Osteocyte (in vitro differentiated cells): Measurements from ENCODE around the gene THTPA. TPM values are rescaled to one million over a fixed set of nuclear protein-coding genes. Genes with fewer than 3 reads are reported as not detected.
A peak's percentile ranks its signal among the peaks of the same experiment; 100 is the strongest.

Source experiments
- DNase-seq: peaks from one replicate; pipeline ENCODE4 v3.0.0; 2021; ENCODE audit warnings: mixed read lengths; ENCODE audit not compliant: unreplicated experiment; ENCODE audit errors: extremely low spot score
- H3K27ac Mint-ChIP-seq: one replicate; pipeline ENCODE4 v1.8.0; 2021; ENCODE audit warnings: mild to moderate bottlenecking, mixed read lengths; ENCODE audit not compliant: unreplicated experiment
- H3K27me3 Mint-ChIP-seq: one replicate; pipeline ENCODE4 v1.8.0; 2021; ENCODE audit warnings: mixed read lengths; ENCODE audit not compliant: unreplicated experiment
- H3K36me3 Mint-ChIP-seq: one replicate; pipeline ENCODE4 v1.8.0; 2021; ENCODE audit warnings: mixed read lengths; ENCODE audit not compliant: unreplicated experiment
- H3K4me1 Mint-ChIP-seq: one replicate; pipeline ENCODE4 v1.8.0; 2021; ENCODE audit warnings: mixed read lengths; ENCODE audit not compliant: unreplicated experiment
- H3K4me3 Mint-ChIP-seq: one replicate; pipeline ENCODE4 v1.8.0; 2021; ENCODE audit warnings: mild to moderate bottlenecking, moderate library complexity, mixed read lengths; ENCODE audit not compliant: unreplicated experiment
- H3K9me3 Mint-ChIP-seq: one replicate; pipeline ENCODE4 v1.8.0; 2021; ENCODE audit warnings: mixed read lengths; ENCODE audit not compliant: unreplicated experiment
- long read RNA-seq: library from polyadenylated mRNA; unstranded; transcript quantifications from one replicate; pipeline ENCODE4 v2.0.0, GENCODE V29; 2021
- total RNA-seq: library from RNA; stranded (reverse); gene quantifications from 2 replicates; pipeline ENCODE4 v1.2.1, GENCODE V29; 2021
- TF ChIP-seq, protein P1 (sequence below): fragments of 200-600 bp; sonication (generic); IDR thresholded peaks from 2 replicates; pipeline ENCODE4 v1.5.0; 2021; ENCODE audit warnings: antibody characterized with exemption, mild to moderate bottlenecking, moderate library complexity

The THTPA gene, protein sequence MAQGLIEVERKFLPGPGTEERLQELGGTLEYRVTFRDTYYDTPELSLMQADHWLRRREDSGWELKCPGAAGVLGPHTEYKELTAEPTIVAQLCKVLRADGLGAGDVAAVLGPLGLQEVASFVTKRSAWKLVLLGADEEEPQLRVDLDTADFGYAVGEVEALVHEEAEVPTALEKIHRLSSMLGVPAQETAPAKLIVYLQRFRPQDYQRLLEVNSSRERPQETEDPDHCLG
- total RNA-seq: 22.3 and 25.7 TPM in 2 replicates
- long read RNA-seq, transcript THTPA-205 (2 exons, 571 nt): minor isoform, 9 of 46 reads
- long read RNA-seq, transcript THTPA-202 (3 exons, 1,779 nt): minor isoform, 5 of 46 reads
- long read RNA-seq, transcript THTPA-201 (2 exons, 2,860 nt): major isoform, 24 of 46 reads
- long read RNA-seq, partial matches to known transcripts: 0 of 46 reads
- long read RNA-seq, other reads (novel, unspliced or antisense): 3 of 46 reads

DNA sequence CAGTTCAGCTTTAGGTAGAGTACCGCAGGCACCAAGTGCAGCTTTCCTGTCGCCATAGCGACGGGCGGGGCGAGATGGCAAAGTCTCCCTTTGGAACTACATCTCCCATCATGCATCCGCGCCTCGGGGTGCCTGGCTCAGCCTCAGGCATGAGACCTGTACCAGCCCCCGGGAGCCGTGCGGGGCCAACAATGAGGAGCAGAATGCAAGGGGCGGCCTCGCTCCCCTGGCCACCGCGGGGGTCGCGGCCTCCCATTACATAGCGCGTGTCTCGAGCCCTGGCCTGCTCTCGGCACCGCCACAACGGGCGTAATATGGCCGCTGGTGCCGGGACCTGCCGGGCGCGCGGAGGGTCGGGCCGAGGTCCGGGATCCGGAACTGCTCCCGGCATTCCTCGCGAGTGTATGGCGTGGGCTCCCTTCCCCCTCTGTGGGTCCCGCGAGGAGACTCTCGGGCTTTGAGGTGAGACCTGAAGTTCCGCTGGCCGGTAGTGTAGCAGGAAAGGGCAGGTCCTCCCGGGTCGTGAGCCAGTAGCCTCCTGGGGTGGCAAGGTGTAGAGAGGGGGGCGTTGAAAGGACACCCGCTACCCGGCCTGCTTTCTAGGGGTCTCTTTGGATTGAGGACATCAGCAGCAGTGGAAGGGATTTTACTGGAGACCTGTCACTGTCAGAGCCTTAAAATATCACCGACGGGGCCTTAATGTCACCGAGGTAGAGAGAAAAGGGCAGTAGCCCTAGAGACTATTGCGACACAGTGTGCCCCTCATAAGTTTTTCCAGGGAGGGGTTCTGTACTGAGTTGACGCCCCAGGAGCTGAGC lies at the start of gene THTPA:
THTPA (plus strand) TSS at position 390 of the 818 bp plus-strand sequence. CDS start 487 bp downstream, outside the sequence.
- TF ChIP-seq, protein P1, sequence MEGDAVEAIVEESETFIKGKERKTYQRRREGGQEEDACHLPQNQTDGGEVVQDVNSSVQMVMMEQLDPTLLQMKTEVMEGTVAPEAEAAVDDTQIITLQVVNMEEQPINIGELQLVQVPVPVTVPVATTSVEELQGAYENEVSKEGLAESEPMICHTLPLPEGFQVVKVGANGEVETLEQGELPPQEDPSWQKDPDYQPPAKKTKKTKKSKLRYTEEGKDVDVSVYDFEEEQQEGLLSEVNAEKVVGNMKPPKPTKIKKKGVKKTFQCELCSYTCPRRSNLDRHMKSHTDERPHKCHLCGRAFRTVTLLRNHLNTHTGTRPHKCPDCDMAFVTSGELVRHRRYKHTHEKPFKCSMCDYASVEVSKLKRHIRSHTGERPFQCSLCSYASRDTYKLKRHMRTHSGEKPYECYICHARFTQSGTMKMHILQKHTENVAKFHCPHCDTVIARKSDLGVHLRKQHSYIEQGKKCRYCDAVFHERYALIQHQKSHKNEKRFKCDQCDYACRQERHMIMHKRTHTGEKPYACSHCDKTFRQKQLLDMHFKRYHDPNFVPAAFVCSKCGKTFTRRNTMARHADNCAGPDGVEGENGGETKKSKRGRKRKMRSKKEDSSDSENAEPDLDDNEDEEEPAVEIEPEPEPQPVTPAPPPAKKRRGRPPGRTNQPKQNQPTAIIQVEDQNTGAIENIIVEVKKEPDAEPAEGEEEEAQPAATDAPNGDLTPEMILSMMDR: no peak
- peaks cover 27% of the 10 kb centered on the region for H3K4me1 Mint-ChIP-seq
- no peaks in the 10 kb centered on the region for H3K27me3 Mint-ChIP-seq
- H3K9me3 Mint-ChIP-seq: no peaks in the 10 kb centered on the region
- peaks cover 4% of the 10 kb centered on the region for H3K36me3 Mint-ChIP-seq
- H3K27ac Mint-ChIP-seq: peak within 1 kb of the TSS; percentile 95
- DNase-seq: peak; percentile 95
- H3K4me3 Mint-ChIP-seq: peak within 1 kb of the TSS; percentile 96

DNA sequence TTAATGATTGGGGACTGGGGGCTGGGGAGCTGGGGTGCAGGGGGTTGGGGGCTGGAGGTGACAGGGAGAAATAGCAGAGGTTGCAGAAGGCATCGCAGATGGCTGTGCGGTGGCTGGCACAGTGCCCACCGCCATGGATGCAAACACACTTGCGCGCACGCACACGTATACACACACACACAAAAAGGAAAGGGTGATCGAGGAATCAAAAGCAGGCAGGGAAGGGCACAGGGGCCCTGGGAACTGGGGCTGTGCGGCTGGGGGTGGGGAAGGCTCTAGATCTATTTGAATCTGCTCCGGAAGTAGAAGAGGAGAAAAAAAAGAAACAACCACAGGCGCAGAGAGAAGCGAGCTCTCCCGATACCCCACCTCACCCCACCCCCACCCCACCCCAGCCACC lies 43.9 kb upstream of the THTPA start:
- Mint-ChIP-seq H3K9me3 (no peaks in the 10 kb centered on the region), H3K36me3 (peaks cover 4% of the 10 kb centered on the region), H3K4me3 (no peak overlapping the region), H3K27ac (no peak overlapping the region), H3K27me3 (no peaks in the 10 kb centered on the region), H3K4me1 (no peaks in the 10 kb centered on the region)
- no peak for DNase-seq
- TF ChIP-seq, protein P1: no peak

DNA sequence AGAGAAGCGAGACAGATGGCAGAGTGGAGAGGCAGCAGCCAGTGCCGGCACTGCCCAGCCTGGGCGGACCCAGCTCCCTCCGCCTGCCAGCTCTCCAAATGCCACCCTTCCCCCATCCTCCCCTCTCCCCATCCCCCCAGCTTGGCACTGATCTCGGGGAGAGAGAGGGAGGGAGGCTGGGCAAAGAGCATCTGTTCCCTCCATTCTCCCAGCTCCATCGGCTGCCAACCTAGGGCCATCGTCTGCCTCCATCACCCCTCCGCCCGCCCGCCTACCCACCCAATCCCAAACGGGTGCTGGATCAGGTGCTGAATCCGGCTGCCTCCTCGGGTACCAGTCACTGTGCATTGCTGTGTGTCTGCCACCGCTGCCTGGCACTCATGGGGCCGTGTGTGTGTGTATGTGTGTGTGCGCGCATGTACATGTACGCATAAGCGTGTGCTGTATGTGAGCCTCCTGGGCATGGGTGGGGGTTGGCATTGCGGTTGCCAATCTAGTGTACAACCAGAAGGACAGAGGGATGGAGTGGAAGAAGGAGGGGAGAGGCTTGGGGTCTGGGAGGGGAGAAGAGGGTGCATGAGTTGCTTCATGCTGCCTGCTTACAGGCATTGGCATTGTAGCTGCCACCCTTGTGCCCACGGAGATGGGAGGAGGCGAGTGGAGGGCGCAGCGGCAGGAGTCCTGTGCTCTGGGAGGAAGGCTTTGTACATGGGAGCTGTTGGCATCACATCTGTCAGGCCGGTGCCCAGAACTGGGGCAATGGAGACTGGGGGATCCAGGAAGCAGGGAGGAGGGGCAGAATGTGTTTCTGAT lies 42.9 kb upstream of the THTPA start:
- no peaks in the 10 kb centered on the region for H3K27me3 Mint-ChIP-seq
- no peak for DNase-seq
- H3K36me3 Mint-ChIP-seq: peaks cover 4% of the 10 kb centered on the region
- H3K4me3 Mint-ChIP-seq: no peak overlapping the region
- TF ChIP-seq, protein P1: no peak
- H3K4me1 Mint-ChIP-seq: no peaks in the 10 kb centered on the region
- H3K27ac Mint-ChIP-seq: no peak overlapping the region
- no peaks in the 10 kb centered on the region for H3K9me3 Mint-ChIP-seq

DNA sequence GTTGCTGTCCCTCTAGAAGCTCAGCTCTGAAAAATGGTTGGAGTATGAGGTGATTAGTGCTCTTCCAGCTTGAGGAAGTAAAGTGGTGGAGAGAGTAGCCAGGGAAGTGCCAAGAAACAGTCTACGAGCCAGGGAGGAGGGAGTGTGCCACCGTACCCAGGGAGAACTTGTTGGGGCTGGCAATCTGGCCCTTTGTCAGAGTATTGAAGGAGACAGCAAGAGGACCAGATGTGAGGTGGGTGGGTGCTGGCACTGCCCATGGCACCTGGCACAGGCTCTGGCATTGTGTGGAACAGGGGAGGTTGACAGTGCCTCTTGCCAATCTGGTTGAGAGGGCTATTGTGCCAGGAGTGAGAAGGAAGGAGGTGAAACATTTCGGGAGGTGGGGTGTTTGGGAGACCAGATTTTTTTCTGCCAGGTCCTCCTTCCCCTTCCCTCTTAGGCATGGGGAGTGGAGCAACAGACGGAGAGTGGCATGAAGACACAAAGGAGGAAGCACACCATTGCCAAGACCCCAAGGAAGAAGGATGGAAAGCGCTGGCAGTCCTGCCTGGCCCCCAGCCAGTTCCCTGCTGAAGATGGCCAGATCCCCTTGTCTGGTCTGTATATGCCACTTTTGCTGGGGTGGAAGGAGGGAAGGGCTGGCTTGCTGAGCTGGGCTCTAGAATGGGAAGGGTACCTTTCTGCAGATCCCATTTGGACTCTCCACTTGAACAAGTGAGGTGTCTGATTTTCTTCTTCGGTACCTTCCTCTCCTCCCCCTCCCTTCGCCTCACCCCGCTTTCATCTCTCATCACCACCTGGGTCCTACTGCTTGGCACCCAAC lies 42.0 kb upstream of the THTPA start:
- Mint-ChIP-seq H3K36me3 (peaks cover 4% of the 10 kb centered on the region), H3K9me3 (no peaks in the 10 kb centered on the region), H3K4me1 (no peaks in the 10 kb centered on the region), H3K27ac (no peak overlapping the region), H3K4me3 (no peak overlapping the region), H3K27me3 (no peaks in the 10 kb centered on the region)
- TF ChIP-seq, protein P1: no peak
- DNase-seq: no peak
